Epithelial cell of proximal tubule (primary cell): Measurements from ENCODE around the gene GDPD3. TPM values are rescaled to one million over a fixed set of nuclear protein-coding genes. Genes with fewer than 3 reads are reported as not detected.

ENCODE experiments used
- DNase-seq: peaks from one replicate; pipeline ENCODE4 v3.0.0-alpha.2; 2011; ENCODE audit warnings: low read depth
- H3K4me3 ChIP-seq: 2 replicates; pipeline ENCODE4 v1.5.1; 2011; ENCODE audit warnings: low read depth, mild to moderate bottlenecking, low read length
- total RNA-seq: library from RNA; depleted of rRNA; stranded (reverse); fragments of >200 nt; gene quantifications from 2 replicates; pipeline ENCODE4 v1.2.3, GENCODE V29; 2015
- TF ChIP-seq, protein P1 (sequence below): conservative IDR thresholded peaks from 2 replicates; pipeline ENCODE4 v1.5.1; 2012; ENCODE audit warnings: low read depth, mild to moderate bottlenecking, low read length

GDPD3 gene
- total RNA-seq, 1 donor from 2014 or later = not detected

DNA sequence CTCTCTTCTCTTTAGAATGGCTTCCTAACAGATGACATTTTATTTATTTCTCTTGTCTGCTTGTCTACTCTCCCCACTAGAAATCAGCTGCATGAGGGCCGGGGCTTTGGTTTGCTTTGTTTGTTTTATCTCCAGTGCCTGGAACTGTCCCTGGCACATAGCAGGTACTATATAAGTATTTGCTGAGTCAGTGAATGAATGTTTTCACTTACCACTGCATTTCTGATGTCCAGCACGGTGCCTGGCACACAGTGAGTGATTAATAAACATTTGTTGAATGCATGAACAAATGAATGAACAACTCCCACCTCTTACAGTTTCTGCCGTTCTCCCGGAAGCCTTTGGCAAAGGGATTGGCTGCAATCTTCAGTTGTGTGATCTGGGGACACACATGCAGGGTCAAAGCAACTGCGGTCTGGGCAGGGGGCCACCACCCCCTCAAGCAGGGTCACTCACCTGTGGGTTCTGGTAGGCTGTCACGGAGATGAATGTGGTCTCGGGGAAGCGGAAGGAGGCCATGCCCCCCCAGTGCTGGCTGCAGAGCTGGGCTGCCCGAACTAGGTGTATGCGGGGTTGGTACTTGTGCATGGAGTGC, 25.0 kb downstream of the GDPD3 start:
- no peak for DNase-seq
- H3K4me3 ChIP-seq = no peak overlapping the region
- TF ChIP-seq, protein P1, sequence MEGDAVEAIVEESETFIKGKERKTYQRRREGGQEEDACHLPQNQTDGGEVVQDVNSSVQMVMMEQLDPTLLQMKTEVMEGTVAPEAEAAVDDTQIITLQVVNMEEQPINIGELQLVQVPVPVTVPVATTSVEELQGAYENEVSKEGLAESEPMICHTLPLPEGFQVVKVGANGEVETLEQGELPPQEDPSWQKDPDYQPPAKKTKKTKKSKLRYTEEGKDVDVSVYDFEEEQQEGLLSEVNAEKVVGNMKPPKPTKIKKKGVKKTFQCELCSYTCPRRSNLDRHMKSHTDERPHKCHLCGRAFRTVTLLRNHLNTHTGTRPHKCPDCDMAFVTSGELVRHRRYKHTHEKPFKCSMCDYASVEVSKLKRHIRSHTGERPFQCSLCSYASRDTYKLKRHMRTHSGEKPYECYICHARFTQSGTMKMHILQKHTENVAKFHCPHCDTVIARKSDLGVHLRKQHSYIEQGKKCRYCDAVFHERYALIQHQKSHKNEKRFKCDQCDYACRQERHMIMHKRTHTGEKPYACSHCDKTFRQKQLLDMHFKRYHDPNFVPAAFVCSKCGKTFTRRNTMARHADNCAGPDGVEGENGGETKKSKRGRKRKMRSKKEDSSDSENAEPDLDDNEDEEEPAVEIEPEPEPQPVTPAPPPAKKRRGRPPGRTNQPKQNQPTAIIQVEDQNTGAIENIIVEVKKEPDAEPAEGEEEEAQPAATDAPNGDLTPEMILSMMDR = no peak

GRCh38 chr16:30087181-30087898, 26.0 kb downstream of the GDPD3 start:
- no peak overlapping the region for H3K4me3 ChIP-seq
- DNase-seq = no peak
- TF ChIP-seq, protein P1 = no peak

DNA sequence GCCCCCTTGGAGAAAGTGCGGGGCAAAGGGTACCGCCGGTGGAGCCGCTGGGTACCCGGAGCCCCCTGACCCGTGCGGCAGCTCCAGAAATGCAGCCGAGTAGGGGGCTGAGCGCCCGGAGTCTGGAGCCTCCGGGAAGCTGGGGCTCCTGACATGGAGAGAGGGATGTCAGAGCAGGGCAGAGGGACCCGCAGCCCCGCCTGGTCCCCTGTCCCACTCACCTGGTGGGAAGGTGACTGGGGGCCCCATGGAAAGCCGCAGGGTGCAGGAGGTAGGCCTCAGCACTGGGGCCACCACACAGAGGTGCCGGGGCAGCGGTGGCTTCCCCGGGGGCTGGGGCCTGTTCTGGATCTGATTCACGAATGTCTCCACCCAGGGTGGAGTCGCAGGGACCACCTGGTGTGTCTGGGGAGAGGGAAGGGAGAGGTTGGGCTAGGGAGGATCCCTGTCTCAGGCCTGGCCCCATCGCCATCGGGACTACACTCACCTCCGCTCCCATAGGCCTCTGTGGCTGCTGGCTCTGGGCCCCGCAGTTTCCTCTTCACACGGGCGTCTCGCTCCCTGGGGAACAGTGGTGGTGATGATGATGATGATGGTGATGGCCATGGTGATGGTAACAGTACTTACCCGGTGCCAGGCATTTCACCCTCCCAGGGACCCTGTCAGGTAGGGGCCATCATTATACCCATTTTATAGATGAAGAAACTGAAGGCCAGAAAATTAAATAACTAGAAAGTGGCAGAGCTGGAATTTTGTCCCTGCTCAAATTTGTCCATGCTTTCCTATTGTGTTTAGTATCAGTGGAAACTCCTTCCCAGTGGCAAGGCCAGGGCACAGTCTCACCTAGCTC, 26.8 kb downstream of the GDPD3 start:
- DNase-seq = no peak
- TF ChIP-seq, protein P1 = no peak
- H3K4me3 ChIP-seq = no peak overlapping the region

DNA sequence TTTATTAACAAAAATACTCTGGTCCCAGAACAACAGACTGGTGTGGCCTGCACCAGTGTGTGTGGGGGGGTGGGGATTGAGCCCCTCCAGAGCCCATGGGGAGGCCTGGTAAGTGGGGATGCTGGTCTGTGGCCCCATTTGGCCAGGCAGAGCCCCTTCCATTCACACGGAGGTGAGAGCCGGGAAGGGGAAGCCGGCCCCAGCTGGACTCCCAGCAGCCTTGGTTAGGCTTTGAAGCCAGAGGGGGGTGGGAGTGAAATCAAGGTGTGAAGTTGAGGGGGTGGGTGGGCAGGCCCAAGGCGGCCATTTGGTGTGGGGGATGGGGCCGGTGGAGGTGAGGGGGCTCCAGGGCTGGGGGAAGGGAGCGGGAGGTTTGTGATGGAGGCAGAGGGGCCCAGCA, 27.5 kb downstream of the GDPD3 start:
- no peak overlapping the region for H3K4me3 ChIP-seq
- TF ChIP-seq, protein P1 = no peak
- DNase-seq = no peak

GRCh38 chr16:30085247-30085646, 28.1 kb downstream of the GDPD3 start:
- TF ChIP-seq, protein P1 = no peak
- H3K4me3 ChIP-seq = no peak overlapping the region
- DNase-seq = no peak

GRCh38 chr16:30084816-30085159, 28.5 kb downstream of the GDPD3 start:
- no peak overlapping the region for H3K4me3 ChIP-seq
- no peak for DNase-seq
- TF ChIP-seq, protein P1 = no peak
